Uterus (tissue), 2 donors: Measurements from ENCODE around the gene PAX6.

ENCODE experiments used
- POLR2A ChIP-seq, 2 donors: fragments of 450-650 bp; IDR thresholded peaks; one replicate each; pipeline ENCODE4 v1.6.1; 2016; ENCODE audit warnings: antibody characterized with exemption in 2 of 2, mild to moderate bottlenecking in 1 of 2, moderate library complexity in 1 of 2
- TF ChIP-seq, protein P1 (sequence below), 4 experiments: fragments of 200-600 bp in 2 of 4; fragments of 450-650 bp in 2 of 4; sonication (generic) in 2 of 4; IDR thresholded peaks; one replicate each; pipeline ENCODE4 v1.5.1; 2016 to 2019; ENCODE audit warnings: antibody characterized with exemption in 4 of 4, mild to moderate bottlenecking in 2 of 4, moderate library complexity in 1 of 4

DNA sequence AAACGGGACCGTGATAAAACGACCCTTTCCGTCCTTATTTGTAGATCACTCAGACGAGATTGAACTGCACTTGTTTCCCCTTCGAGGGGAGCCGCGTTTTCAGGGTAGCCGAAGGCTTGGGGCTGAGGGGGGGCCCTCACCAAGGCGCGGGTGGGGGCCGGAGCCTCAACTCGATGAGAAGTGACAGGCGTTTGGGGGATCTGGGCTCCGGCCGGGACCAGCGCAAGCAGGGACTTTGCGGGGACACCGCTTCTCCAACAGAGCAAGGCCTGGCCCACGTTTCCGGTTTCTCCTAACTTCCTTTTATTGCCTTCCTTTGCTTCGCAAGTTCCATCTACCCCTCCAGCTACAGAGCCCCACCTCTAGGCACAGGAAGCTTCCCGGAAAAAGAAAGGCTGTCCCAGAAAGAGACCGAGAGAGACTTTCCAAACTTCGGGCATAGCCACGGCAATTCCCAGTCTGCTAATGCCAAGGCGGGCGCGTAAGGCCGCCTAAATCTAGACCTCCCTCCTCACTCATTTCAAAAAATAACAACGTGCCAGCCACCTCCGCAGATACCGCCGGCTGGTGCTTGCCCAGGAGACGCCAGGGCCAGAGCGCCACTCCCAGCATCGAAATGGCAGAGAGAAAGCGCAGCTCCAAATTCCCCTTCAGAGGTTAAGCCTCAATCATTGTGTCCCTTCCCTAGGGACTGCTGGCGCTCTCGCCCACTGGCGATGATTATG, 6.6 kb downstream of the PAX6 start:
- TF ChIP-seq, protein P1, sequence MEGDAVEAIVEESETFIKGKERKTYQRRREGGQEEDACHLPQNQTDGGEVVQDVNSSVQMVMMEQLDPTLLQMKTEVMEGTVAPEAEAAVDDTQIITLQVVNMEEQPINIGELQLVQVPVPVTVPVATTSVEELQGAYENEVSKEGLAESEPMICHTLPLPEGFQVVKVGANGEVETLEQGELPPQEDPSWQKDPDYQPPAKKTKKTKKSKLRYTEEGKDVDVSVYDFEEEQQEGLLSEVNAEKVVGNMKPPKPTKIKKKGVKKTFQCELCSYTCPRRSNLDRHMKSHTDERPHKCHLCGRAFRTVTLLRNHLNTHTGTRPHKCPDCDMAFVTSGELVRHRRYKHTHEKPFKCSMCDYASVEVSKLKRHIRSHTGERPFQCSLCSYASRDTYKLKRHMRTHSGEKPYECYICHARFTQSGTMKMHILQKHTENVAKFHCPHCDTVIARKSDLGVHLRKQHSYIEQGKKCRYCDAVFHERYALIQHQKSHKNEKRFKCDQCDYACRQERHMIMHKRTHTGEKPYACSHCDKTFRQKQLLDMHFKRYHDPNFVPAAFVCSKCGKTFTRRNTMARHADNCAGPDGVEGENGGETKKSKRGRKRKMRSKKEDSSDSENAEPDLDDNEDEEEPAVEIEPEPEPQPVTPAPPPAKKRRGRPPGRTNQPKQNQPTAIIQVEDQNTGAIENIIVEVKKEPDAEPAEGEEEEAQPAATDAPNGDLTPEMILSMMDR (IDR thresholded peaks at IDR 0.05), result no peak
- TF ChIP-seq POLR2A (IDR thresholded peaks at IDR 0.05), result no peak
